Measurements from ENCODE around the gene RAB9A.

RAB9A gene

GRCh38 chrX:13734278-13735172 is 45.6 kb downstream of the RAB9A start, which contains the start of the genes OFD1 and TRAPPC2:
Gene OFD1 (plus strand): TSS chrX:13734748. CDS start chrX:13735072, 324 bp downstream.
Gene TRAPPC2 (minus strand): TSS chrX:13734620. CDS start chrX:13719963, 14,657 bp downstream.
- Histone ChIP-seq H2AFZ (ENCODE audit: low read length) (no peak within 1 kb of the TSS), H3K27ac (ENCODE audit: low read depth, low read length, poor library complexity, severe bottlenecking) (peak within 1 kb of the TSS; percentile 98), H3K4me3 (ENCODE audit: low read depth, low read length, poor library complexity, severe bottlenecking) (peak within 1 kb of the TSS; percentile 77), H3K9ac (ENCODE audit: low read length) (peak within 1 kb of the TSS; percentile 97), H3F3A (ENCODE audit: insufficient read depth, low read length) (no peaks in the 10 kb centered on the region), H3K36me3 (ENCODE audit: insufficient read depth, low read length) (peaks cover 37% of the 10 kb centered on the region), H3K9me2 (ENCODE audit: low read depth, low read length) (no peaks in the 10 kb centered on the region), H3K9me3 (ENCODE audit: low read length) (no peaks in the 10 kb centered on the region), H4K20me1 (ENCODE audit: insufficient read depth, low read length) (no peaks in the 10 kb centered on the region), H3K4me1 (ENCODE audit: insufficient read depth, low read length, severe bottlenecking) (peaks cover 41% of the 10 kb centered on the region), H3K4me2 (ENCODE audit: low read length) (peak within 1 kb of the TSS; percentile 93), H3K79me2 (ENCODE audit: insufficient read depth, low read length) (peaks cover 44% of the 10 kb centered on the region), H3K27me3 (ENCODE audit: insufficient read depth, low read length) (no peaks in the 10 kb centered on the region)
- TF ChIP-seq CTCF (IDR thresholded peaks at IDR 0.05; ENCODE audit: low read length) (no peak), EZH2 (IDR thresholded peaks at IDR 0.05; ENCODE audit: borderline replicate concordance, low read length) (no peak)

- no peaks in the 10 kb centered on the region for H3K9me3 ChIP-seq (ENCODE audit: low read length)
- H3K27ac ChIP-seq (ENCODE audit: low read depth, low read length, poor library complexity, severe bottlenecking): peak overlapping the region; percentile 81
- H3K4me1 ChIP-seq (ENCODE audit: insufficient read depth, low read length, severe bottlenecking): peaks cover 34% of the 10 kb centered on the region
- peak overlapping the region; percentile 58 for H3K4me2 ChIP-seq (ENCODE audit: low read length)
- H3K9ac ChIP-seq (ENCODE audit: low read length): peak overlapping the region; percentile 31; the same call in 1 of the 2 replicates
- H3K4me3 ChIP-seq (ENCODE audit: low read depth, low read length, poor library complexity, severe bottlenecking): peak overlapping the region; percentile 25
- no peaks in the 10 kb centered on the region for H3K27me3 ChIP-seq (ENCODE audit: insufficient read depth, low read length)
- H3K9me2 ChIP-seq (ENCODE audit: low read depth, low read length): no peaks in the 10 kb centered on the region
- no peak for TF ChIP-seq CTCF (IDR thresholded peaks at IDR 0.05; ENCODE audit: low read length)
- no peak for TF ChIP-seq EZH2 (IDR thresholded peaks at IDR 0.05; ENCODE audit: borderline replicate concordance, low read length)
- H3F3A ChIP-seq (ENCODE audit: insufficient read depth, low read length): no peaks in the 10 kb centered on the region
- peaks cover 55% of the 10 kb centered on the region for H3K36me3 ChIP-seq (ENCODE audit: insufficient read depth, low read length)
- no peaks in the 10 kb centered on the region for H4K20me1 ChIP-seq (ENCODE audit: insufficient read depth, low read length)
- H2AFZ ChIP-seq (ENCODE audit: low read length): no peak overlapping the region
- 0 out of 2 replicates have a peak, but pooled peaks cover 2% of the 10 kb centered on the region for H3K79me2 ChIP-seq (ENCODE audit: insufficient read depth, low read length)
These were observed 52.8 kb downstream of the RAB9A start for GRCh38 chrX:13741695-13742094.

GRCh38 chrX:13742397-13743176 is 53.7 kb downstream of the RAB9A start:
- H3K4me2 ChIP-seq (ENCODE audit: low read length): peak overlapping the region; percentile 58

More at GRCh38 chrX:13742397-13743176, 53.7 kb downstream of the RAB9A start:
- no peaks in the 10 kb centered on the region for H3K9me2 ChIP-seq (ENCODE audit: low read depth, low read length)
- H3F3A ChIP-seq (ENCODE audit: insufficient read depth, low read length): no peaks in the 10 kb centered on the region
- H3K4me1 ChIP-seq (ENCODE audit: insufficient read depth, low read length, severe bottlenecking): peaks cover 25% of the 10 kb centered on the region
- H3K9ac ChIP-seq (ENCODE audit: low read length): peak overlapping the region; percentile 29; the same call in 1 of the 2 replicates
- no peaks in the 10 kb centered on the region for H3K27me3 ChIP-seq (ENCODE audit: insufficient read depth, low read length)
- peak overlapping the region; percentile 16 for H3K4me3 ChIP-seq (ENCODE audit: low read depth, low read length, poor library complexity, severe bottlenecking)
- H2AFZ ChIP-seq (ENCODE audit: low read length): no peak overlapping the region
- no peaks in the 10 kb centered on the region for H3K9me3 ChIP-seq (ENCODE audit: low read length)
- no peaks in the 10 kb centered on the region for H4K20me1 ChIP-seq (ENCODE audit: insufficient read depth, low read length)
- H3K27ac ChIP-seq (ENCODE audit: low read depth, low read length, poor library complexity, severe bottlenecking): peak overlapping the region; percentile 81
- no peaks in the 10 kb centered on the region for H3K79me2 ChIP-seq (ENCODE audit: insufficient read depth, low read length)
- TF ChIP-seq CTCF (IDR thresholded peaks at IDR 0.05; ENCODE audit: low read length) (no peak), EZH2 (IDR thresholded peaks at IDR 0.05; ENCODE audit: borderline replicate concordance, low read length) (no peak)
- H3K36me3 ChIP-seq (ENCODE audit: insufficient read depth, low read length): peaks cover 59% of the 10 kb centered on the region

Measured in OCI-LY1 (cell line).